OCI-LY1 (cell line): ENCODE data around the gene NUP98.

ENCODE experiments used
- EZH2 ChIP-seq: fragments of 200-600 bp; sonication (generic), shearing (Covaris generic); IDR thresholded peaks from 2 replicates; pipeline ENCODE4 v1.8.0; 2017; ENCODE audit warnings: borderline replicate concordance, mixed run types, mild to moderate bottlenecking, antibody characterized with exemption, low read length, moderate library complexity, mixed read lengths
- TF ChIP-seq, protein P1 (sequence below): fragments of 200-600 bp; sonication (generic), shearing (Covaris generic); IDR thresholded peaks from 2 replicates; pipeline ENCODE4 v1.5.1; 2017; ENCODE audit warnings: mild to moderate bottlenecking, antibody characterized with exemption, low read length, moderate library complexity, mixed read lengths

DNA sequence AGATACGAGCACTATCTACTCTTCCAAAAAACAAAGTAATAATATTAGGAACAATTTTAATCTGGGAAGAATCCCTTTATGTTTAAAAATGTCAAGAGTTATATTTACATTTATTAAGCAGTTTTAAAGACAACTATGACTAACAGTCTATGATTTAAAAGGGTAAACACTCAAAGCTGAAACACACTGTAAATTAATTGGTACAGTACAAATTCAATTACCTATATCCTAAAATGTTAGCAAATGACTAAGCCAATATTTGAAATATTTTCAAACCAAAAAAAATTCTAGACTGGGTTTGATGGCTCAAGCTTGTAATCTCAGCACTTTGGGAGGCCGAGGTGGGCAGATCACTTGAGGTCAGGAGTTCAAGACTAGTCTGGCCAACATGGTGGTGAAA is 90.2 kb downstream of the NUP98 start:
- TF ChIP-seq, protein P1, sequence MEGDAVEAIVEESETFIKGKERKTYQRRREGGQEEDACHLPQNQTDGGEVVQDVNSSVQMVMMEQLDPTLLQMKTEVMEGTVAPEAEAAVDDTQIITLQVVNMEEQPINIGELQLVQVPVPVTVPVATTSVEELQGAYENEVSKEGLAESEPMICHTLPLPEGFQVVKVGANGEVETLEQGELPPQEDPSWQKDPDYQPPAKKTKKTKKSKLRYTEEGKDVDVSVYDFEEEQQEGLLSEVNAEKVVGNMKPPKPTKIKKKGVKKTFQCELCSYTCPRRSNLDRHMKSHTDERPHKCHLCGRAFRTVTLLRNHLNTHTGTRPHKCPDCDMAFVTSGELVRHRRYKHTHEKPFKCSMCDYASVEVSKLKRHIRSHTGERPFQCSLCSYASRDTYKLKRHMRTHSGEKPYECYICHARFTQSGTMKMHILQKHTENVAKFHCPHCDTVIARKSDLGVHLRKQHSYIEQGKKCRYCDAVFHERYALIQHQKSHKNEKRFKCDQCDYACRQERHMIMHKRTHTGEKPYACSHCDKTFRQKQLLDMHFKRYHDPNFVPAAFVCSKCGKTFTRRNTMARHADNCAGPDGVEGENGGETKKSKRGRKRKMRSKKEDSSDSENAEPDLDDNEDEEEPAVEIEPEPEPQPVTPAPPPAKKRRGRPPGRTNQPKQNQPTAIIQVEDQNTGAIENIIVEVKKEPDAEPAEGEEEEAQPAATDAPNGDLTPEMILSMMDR = no peak
- TF ChIP-seq EZH2 = no peak
